Glomerular visceral epithelial cell (primary cell): ENCODE measurements around the gene SUV39H1.
A peak's percentile ranks its signal among the peaks of the same experiment; 100 is the strongest.
"Not testable (repeated sequence)": the region's sequence is repeated elsewhere in the genome, so short reads cannot be mapped to it uniquely, and the experiment has no call there.

Experiments used
- DNase-seq: peaks from one replicate; pipeline ENCODE4 v3.0.0-alpha.2; 2016; ENCODE audit errors: extremely low spot score

SUV39H1 gene

GRCh38 chrX:48688531-48689150 is 7.9 kb upstream of the SUV39H1 start:
- no peak for DNase-seq

- DNase-seq: no peak
Measured at GRCh38 chrX:48689208-48689920, 7.2 kb upstream of the SUV39H1 start.

GRCh38 chrX:48691746-48692145 is 4.8 kb upstream of the SUV39H1 start:
- not testable (repeated sequence) for DNase-seq

- DNase-seq: no peak
Measured at GRCh38 chrX:48694776-48695533, 1.6 kb upstream of the SUV39H1 start.

- peak; percentile 37 for DNase-seq
Measured at GRCh38 chrX:48695534-48695896, 1.0 kb upstream of the SUV39H1 start.

- no peak for DNase-seq
Measured at GRCh38 chrX:48695925-48696300, 621 bp upstream of the SUV39H1 start.

GRCh38 chrX:48696909-48697727 is 584 bp downstream of the SUV39H1 start:
- peak; percentile 64 for DNase-seq

GRCh38 chrX:48698306-48698705 is 1.8 kb downstream of the SUV39H1 start:
- no peak for DNase-seq

- no peak for DNase-seq
Measured at GRCh38 chrX:48700246-48700645, 3.7 kb downstream of the SUV39H1 start.

- no peak for DNase-seq
Measured at GRCh38 chrX:48700951-48701653, 4.6 kb downstream of the SUV39H1 start.

- DNase-seq: no peak
Measured at GRCh38 chrX:48702032-48702431, 5.5 kb downstream of the SUV39H1 start.

- no peak for DNase-seq
Measured at GRCh38 chrX:48702716-48703115, 6.2 kb downstream of the SUV39H1 start.

- no peak for DNase-seq
Measured at GRCh38 chrX:48703228-48703627, 6.7 kb downstream of the SUV39H1 start.

- peak; percentile 17 for DNase-seq
Measured at GRCh38 chrX:48703642-48704481, 7.3 kb downstream of the SUV39H1 start.

GRCh38 chrX:48705871-48706270 is 9.3 kb downstream of the SUV39H1 start:
- DNase-seq: no peak

GRCh38 chrX:48709522-48710112 is 13.1 kb downstream of the SUV39H1 start:
- no peak for DNase-seq

- no peak for DNase-seq
Measured at GRCh38 chrX:48711162-48711928, 14.8 kb downstream of the SUV39H1 start.

- no peak for DNase-seq
Measured at GRCh38 chrX:48711929-48712505, 15.5 kb downstream of the SUV39H1 start.

- DNase-seq: no peak
Measured at GRCh38 chrX:48713847-48714246, 17.3 kb downstream of the SUV39H1 start.
